Neural progenitor cell (in vitro differentiated cells): ENCODE results near the gene POM121.
"Not testable (repeated sequence)": the region's sequence is repeated elsewhere in the genome, so short reads cannot be mapped to it uniquely, and the experiment has no call there.

ENCODE experiments used
- EZH2 ChIP-seq: fragments of 200-600 bp; sonication (generic); IDR thresholded peaks from 2 replicates; pipeline ENCODE4 v1.6.1; 2017; ENCODE audit warnings: antibody characterized with exemption, mild to moderate bottlenecking, moderate library complexity
- EZH2phosphoT487 ChIP-seq: fragments of 200-600 bp; sonication (generic); IDR thresholded peaks from 2 replicates; pipeline ENCODE4 v1.6.1; 2017; ENCODE audit warnings: antibody characterized with exemption
- TF ChIP-seq, protein P1 (sequence below): fragments of 200-600 bp; sonication (generic); IDR thresholded peaks from 2 replicates; pipeline ENCODE4 v1.5.1; 2017; ENCODE audit warnings: antibody characterized with exemption, mild to moderate bottlenecking

DNA sequence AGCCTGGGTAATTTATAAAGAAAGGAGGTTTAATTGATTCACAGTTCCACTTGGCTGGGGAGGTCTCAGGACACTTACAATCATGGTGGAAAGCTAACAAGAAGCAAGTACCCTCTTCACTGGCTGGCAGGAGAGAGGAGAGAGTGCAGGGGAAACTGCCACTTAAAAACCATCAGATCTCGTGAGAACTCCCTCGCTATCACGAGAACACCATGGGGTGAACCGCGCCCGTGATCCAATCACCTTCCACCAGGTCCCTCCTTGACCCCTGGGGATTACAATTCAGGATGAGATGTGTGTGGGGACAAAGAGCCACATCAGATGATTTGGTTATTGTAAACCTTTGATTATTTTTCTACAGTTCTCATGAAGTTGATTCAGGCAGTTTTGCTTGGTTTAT lies 20.2 kb upstream of the POM121 start:
- not testable (repeated sequence) for TF ChIP-seq EZH2phosphoT487, EZH2
- TF ChIP-seq, protein P1, sequence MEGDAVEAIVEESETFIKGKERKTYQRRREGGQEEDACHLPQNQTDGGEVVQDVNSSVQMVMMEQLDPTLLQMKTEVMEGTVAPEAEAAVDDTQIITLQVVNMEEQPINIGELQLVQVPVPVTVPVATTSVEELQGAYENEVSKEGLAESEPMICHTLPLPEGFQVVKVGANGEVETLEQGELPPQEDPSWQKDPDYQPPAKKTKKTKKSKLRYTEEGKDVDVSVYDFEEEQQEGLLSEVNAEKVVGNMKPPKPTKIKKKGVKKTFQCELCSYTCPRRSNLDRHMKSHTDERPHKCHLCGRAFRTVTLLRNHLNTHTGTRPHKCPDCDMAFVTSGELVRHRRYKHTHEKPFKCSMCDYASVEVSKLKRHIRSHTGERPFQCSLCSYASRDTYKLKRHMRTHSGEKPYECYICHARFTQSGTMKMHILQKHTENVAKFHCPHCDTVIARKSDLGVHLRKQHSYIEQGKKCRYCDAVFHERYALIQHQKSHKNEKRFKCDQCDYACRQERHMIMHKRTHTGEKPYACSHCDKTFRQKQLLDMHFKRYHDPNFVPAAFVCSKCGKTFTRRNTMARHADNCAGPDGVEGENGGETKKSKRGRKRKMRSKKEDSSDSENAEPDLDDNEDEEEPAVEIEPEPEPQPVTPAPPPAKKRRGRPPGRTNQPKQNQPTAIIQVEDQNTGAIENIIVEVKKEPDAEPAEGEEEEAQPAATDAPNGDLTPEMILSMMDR: not testable (repeated sequence)
